G401 (cell line): ENCODE results near the gene AMBP. TPM values are rescaled to one million over a fixed set of nuclear protein-coding genes. Genes with fewer than 3 reads are reported as not detected.
"Not testable (repeated sequence)": the region's sequence is repeated elsewhere in the genome, so short reads cannot be mapped to it uniquely, and the experiment has no call there.

Source experiments
- DNase-seq: peaks from one replicate; pipeline ENCODE4 v3.0.0-alpha.2; 2015; ENCODE audit warnings: low spot score
- in situ Hi-C: cut with HindIII; loops from 2 replicates; pipeline ENCODE4 v1.10.0; 2016; ENCODE audit warnings: low sequenced_read_pairs, mixed read lengths
- total RNA-seq: library from RNA; depleted of rRNA; stranded (reverse); fragments of >200 nt; shearing (Covaris generic); gene quantifications from 2 replicates; pipeline ENCODE4 v1.2.3, GENCODE V29; 2014

The AMBP gene
- total RNA-seq, 1 experiment from 2014 or later: not detected

- DNase-seq: no peak
- in situ Hi-C loops: no loop called here
These were observed 19.4 kb downstream of the AMBP start for GRCh38 chr9:114058688-114059046.

- in situ Hi-C loops: no loop called here
These were observed 20.8 kb downstream of the AMBP start for GRCh38 chr9:114057161-114057885.

GRCh38 chr9:114056527-114056926 is 21.6 kb downstream of the AMBP start:
- in situ Hi-C loops: no loop called here
- DNase-seq: no peak

More at GRCh38 chr9:114057161-114057885, 20.8 kb downstream of the AMBP start:
- no peak for DNase-seq

GRCh38 chr9:114055894-114056293 is 22.2 kb downstream of the AMBP start:
- DNase-seq: no peak

GRCh38 chr9:114055061-114055460 is 23.0 kb downstream of the AMBP start:
- in situ Hi-C loops: no loop called here
- DNase-seq: no peak

More at GRCh38 chr9:114055894-114056293, 22.2 kb downstream of the AMBP start:
- in situ Hi-C loops: no loop called here

GRCh38 chr9:114054191-114054690 is 23.9 kb downstream of the AMBP start:
- DNase-seq: no peak
- in situ Hi-C loops: no loop called here

- in situ Hi-C loops: no loop called here
These were observed 24.7 kb downstream of the AMBP start for GRCh38 chr9:114053246-114054005.

GRCh38 chr9:114051706-114052105 is 26.4 kb downstream of the AMBP start:
- in situ Hi-C loops: no loop called here
- DNase-seq: no peak

More at GRCh38 chr9:114053246-114054005, 24.7 kb downstream of the AMBP start:
- DNase-seq: peak; percentile 84

GRCh38 chr9:114051281-114051680 is 26.8 kb downstream of the AMBP start:
- in situ Hi-C loops: no loop called here
- DNase-seq: no peak

- DNase-seq: no peak
- in situ Hi-C loops: no loop called here
These were observed 27.5 kb downstream of the AMBP start for GRCh38 chr9:114050646-114051045.

- in situ Hi-C loops: no loop called here
- DNase-seq: no peak
These were observed 27.9 kb downstream of the AMBP start for GRCh38 chr9:114050226-114050568.

- in situ Hi-C loops: no loop called here
These were observed 28.5 kb downstream of the AMBP start for GRCh38 chr9:114049441-114050225.

GRCh38 chr9:114048533-114049415 is 29.3 kb downstream of the AMBP start:
- in situ Hi-C loops: no loop called here

More at GRCh38 chr9:114049441-114050225, 28.5 kb downstream of the AMBP start:
- no peak for DNase-seq

GRCh38 chr9:114047717-114048116 is 30.4 kb downstream of the AMBP start:
- DNase-seq: no peak
- in situ Hi-C loops: no loop called here

More at GRCh38 chr9:114048533-114049415, 29.3 kb downstream of the AMBP start:
- DNase-seq: no peak

GRCh38 chr9:114046875-114047274 is 31.2 kb downstream of the AMBP start:
- DNase-seq: no peak
- in situ Hi-C loops: no loop called here

GRCh38 chr9:114046237-114046755 is 31.8 kb downstream of the AMBP start:
- no peak for DNase-seq

GRCh38 chr9:114043660-114044059 is 34.4 kb downstream of the AMBP start:
- in situ Hi-C loops, DNase-seq: not testable (repeated sequence)

More at GRCh38 chr9:114046237-114046755, 31.8 kb downstream of the AMBP start:
- in situ Hi-C loops: no loop called here

- in situ Hi-C loops: no loop called here
- DNase-seq: no peak
These were observed 38.6 kb downstream of the AMBP start for GRCh38 chr9:114039484-114039883.
